Peyer's patch (tissue), 4 donors: ENCODE data around the gene PDCD1. TPM values are rescaled to one million over a fixed set of nuclear protein-coding genes. Genes with fewer than 3 reads are reported as not detected.

ENCODE experiments used
- DNase-seq, 3 donors: peaks; one replicate each; pipeline ENCODE4 v3.0.0-alpha.2; 2017 to 2019
- H3K27ac ChIP-seq, 4 donors: fragments of 200-600 bp; sonication (generic); one replicate each; pipeline ENCODE4 v1.5.1; 2016 to 2019
- H3K27me3 ChIP-seq, 2 donors: fragments of 200-600 bp; sonication (generic); one replicate each; pipeline ENCODE4 v1.5.1; 2019
- H3K36me3 ChIP-seq, 3 donors: fragments of 200-600 bp; sonication (generic); one replicate each; pipeline ENCODE4 v1.5.1; 2016 to 2019
- H3K4me1 ChIP-seq, 4 donors: fragments of 200-600 bp; sonication (generic); one replicate each; pipeline ENCODE4 v1.5.1; 2016 to 2019
- H3K4me3 ChIP-seq, 4 donors: fragments of 200-600 bp; sonication (generic); 1 replicate in 3 of 4; 2 replicates in 1 of 4; pipeline ENCODE4 v1.5.1; 2016 to 2019; ENCODE audit warnings: mild to moderate bottlenecking in 1 of 4
- H3K9me3 ChIP-seq, 4 donors: fragments of 200-600 bp; sonication (generic); one replicate each; pipeline ENCODE4 v1.5.1; 2016 to 2019; ENCODE audit warnings: mild to moderate bottlenecking in 1 of 4
- POLR2A ChIP-seq, 2 donors: fragments of 450-650 bp; IDR thresholded peaks; one replicate each; pipeline ENCODE4 v1.5.1; 2017; ENCODE audit warnings: antibody characterized with exemption in 2 of 2, mild to moderate bottlenecking in 2 of 2, moderate library complexity in 2 of 2
- total RNA-seq, 4 donors: library from RNA; depleted of rRNA; stranded (reverse); fragments of >200 nt; gene quantifications; one replicate each; pipeline ENCODE4 v1.1.0, GENCODE V29; 2016
- TF ChIP-seq, protein P1 (sequence below), 6 experiments: fragments of 450-650 bp in 4 of 6; fragments of 200-600 bp in 2 of 6; sonication (generic) in 1 of 6; IDR thresholded peaks; one replicate each; pipeline ENCODE4 v1.5.1; 2017 to 2019; ENCODE audit warnings: antibody characterized with exemption in 6 of 6, mild to moderate bottlenecking in 3 of 6, moderate library complexity in 1 of 6

The PDCD1 gene
- total RNA-seq, 4 donors from 2014 or later, result 1.6 to 2.7 TPM; not detected in 2

DNA sequence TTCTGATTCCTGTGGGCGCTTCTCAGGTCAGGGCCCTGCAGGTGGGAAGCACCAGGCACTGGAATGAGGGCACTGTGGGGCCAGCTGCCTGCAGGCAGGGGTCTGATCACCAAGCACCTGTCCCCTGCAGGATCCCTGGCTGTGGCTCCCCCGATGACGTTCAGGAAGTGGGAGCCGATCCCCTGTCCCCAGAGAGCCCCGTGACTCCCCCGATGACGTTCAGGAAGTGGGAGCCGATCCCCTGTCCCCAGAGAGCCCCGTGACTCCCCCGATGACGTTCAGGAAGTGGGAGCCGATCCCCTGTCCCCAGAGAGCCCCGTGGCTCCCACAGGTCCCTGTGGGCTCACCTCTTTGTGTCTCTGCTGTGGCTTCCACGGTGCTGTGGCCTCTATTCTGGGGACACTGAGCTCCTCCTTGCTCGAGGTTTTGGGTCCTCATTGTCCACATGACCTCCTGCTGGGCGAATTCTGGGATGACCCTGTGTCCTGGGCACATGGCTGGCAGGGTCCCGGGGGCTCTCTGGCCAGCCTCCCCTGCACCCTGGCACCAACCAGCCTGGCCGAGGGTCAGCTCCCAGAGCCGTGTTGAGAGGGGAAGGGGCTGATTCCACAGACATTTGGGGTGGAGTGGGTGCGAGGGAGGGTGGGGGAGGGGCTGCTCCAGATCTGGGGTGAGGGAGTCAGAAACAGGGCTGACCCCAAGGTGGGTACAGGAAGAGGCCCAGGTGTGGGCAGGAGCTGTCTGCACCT is 44.9 kb downstream of the PDCD1 start:
- H3K27me3 ChIP-seq, result no peaks in the 10 kb centered on the region
- TF ChIP-seq, protein P1, sequence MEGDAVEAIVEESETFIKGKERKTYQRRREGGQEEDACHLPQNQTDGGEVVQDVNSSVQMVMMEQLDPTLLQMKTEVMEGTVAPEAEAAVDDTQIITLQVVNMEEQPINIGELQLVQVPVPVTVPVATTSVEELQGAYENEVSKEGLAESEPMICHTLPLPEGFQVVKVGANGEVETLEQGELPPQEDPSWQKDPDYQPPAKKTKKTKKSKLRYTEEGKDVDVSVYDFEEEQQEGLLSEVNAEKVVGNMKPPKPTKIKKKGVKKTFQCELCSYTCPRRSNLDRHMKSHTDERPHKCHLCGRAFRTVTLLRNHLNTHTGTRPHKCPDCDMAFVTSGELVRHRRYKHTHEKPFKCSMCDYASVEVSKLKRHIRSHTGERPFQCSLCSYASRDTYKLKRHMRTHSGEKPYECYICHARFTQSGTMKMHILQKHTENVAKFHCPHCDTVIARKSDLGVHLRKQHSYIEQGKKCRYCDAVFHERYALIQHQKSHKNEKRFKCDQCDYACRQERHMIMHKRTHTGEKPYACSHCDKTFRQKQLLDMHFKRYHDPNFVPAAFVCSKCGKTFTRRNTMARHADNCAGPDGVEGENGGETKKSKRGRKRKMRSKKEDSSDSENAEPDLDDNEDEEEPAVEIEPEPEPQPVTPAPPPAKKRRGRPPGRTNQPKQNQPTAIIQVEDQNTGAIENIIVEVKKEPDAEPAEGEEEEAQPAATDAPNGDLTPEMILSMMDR (IDR thresholded peaks at IDR 0.05), result no peak
- TF ChIP-seq POLR2A (IDR thresholded peaks at IDR 0.05), result no peak
- DNase-seq, result peak in 1 of 3 donors; percentile 46
- H3K36me3 ChIP-seq, result no peaks in the 10 kb centered on the region
- no peak overlapping the region for H3K4me3 ChIP-seq
- H3K9me3 ChIP-seq, result no peaks in the 10 kb centered on the region
- H3K4me1 ChIP-seq, result peaks cover 0 to 6% (median 0%) of the 10 kb centered on the region in 4 donors
- H3K27ac ChIP-seq, result no peak overlapping the region

GRCh38 chr2:241812730-241813643 is 45.7 kb downstream of the PDCD1 start:
- no peak overlapping the region for H3K4me3 ChIP-seq
- no peaks in the 10 kb centered on the region for H3K36me3 ChIP-seq
- H3K4me1 ChIP-seq, result peaks cover 0 to 6% (median 0%) of the 10 kb centered on the region in 4 donors
- DNase-seq, result peak in 2 of 3 donors; percentile 47 to 51
- H3K27me3 ChIP-seq, result no peaks in the 10 kb centered on the region
- no peaks in the 10 kb centered on the region for H3K9me3 ChIP-seq
- TF ChIP-seq POLR2A (IDR thresholded peaks at IDR 0.05), result no peak
- TF ChIP-seq, protein P1 (IDR thresholded peaks at IDR 0.05), result no peak
- no peak overlapping the region for H3K27ac ChIP-seq

GRCh38 chr2:241811952-241812729 is 46.6 kb downstream of the PDCD1 start:
- peak in 1 of 3 donors; percentile 44 for DNase-seq
- no peak overlapping the region for H3K27ac ChIP-seq
- TF ChIP-seq, protein P1 (IDR thresholded peaks at IDR 0.05), result no peak
- TF ChIP-seq POLR2A (IDR thresholded peaks at IDR 0.05), result no peak
- H3K4me1 ChIP-seq, result peaks cover 0 to 6% (median 0%) of the 10 kb centered on the region in 4 donors
- no peaks in the 10 kb centered on the region for H3K27me3 ChIP-seq
- H3K4me3 ChIP-seq, result no peak overlapping the region
- no peaks in the 10 kb centered on the region for H3K36me3 ChIP-seq
- no peaks in the 10 kb centered on the region for H3K9me3 ChIP-seq

DNA sequence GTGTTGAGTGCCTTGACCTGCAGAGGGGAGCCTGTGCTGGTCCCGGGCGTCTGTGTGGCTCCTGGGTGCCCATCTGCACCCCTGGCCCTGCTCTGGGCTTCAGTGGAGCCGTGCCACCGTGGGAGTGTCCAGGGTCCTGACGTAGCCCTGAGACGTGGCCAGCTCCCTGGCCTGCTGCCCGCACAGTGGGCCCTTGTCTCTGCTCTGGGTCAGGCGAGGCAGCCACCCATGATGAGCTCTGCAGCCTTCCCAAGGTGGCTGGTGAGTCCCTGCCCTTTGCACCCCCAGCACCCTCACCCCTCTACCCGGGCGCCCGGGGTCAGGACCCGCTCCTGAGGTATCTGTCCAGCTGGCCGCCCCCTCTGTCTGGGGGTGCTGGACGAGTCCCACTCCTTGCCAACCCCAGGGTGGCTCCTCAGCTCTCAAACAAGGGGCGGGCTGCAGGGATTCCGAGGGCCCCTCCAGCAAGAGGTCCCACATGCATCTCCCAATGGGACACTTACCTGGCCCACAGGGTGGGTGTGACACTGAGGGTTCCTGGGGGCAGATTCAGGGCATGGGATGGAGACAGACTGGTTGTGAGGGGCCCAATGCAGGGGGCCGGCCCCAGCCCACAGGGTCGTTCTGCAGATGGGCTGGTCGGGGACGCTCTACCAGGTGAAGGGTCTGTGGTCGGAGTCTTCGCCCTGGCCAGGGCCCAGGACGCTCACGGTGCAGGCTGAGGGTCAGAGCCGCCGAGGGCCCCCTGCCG is 47.3 kb downstream of the PDCD1 start:
- Histone ChIP-seq H3K27me3 (no peaks in the 10 kb centered on the region), H3K9me3 (no peaks in the 10 kb centered on the region), H3K27ac (no peak overlapping the region), H3K36me3 (no peaks in the 10 kb centered on the region), H3K4me3 (peak overlapping the region in 1 of 4 donors; percentile 26), H3K4me1 (no peaks in the 10 kb centered on the region)
- TF ChIP-seq POLR2A (IDR thresholded peaks at IDR 0.05), result no peak
- TF ChIP-seq, protein P1 (IDR thresholded peaks at IDR 0.05), result no peak
- DNase-seq, result peak in 1 of 3 donors; percentile 42
